GM12892 (cell line): Measurements from ENCODE around the gene ARSB.

Experiments
- POLR2A ChIP-seq: IDR thresholded peaks from 2 replicates; pipeline ENCODE4 v1.6.1; 2011; ENCODE audit warnings: low read depth, low read length, control low read depth
- POLR2AphosphoS5 ChIP-seq: IDR thresholded peaks from 2 replicates; pipeline ENCODE4 v1.6.1; 2011; ENCODE audit warnings: low read depth, low read length, control low read depth
- TAF1 ChIP-seq: IDR thresholded peaks from 2 replicates; pipeline ENCODE4 v1.6.1; 2011; ENCODE audit warnings: low read depth, mild to moderate bottlenecking, control low read depth, low read length, borderline replicate concordance

DNA sequence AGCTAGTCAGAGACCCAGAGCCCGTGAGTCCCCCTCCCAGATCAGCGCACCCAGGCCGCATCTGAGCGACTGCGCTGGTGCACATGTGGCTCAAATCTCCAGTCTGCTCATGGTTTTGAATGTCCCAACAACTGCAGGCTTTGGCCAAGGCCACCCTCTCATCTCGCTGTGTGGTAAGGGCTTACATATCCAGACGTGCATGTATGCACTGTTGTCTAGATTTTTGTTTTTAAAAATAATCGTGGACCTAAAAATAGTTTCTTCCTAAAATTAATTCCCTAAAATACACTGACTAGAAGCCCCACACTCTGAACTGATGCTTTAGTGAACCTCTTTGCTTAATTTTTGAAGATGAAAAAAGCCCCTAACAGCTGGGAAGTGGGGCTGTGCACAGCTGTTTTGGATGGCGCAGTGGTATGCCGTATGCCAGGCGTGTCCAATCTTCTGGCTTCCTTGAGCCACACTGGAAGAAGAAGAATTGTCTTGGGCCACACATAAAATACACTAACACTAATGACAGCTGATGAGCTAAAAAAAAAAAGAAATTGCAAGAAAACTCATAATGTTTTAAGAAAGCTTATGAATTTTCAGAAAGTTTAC lies 193.5 kb downstream of the ARSB start:
- no peak for TF ChIP-seq TAF1
- no peak for TF ChIP-seq POLR2A
- no peak for TF ChIP-seq POLR2AphosphoS5
